GM12874 (cell line): Measurements from ENCODE around the gene CAND2.

Source experiments
- CTCF ChIP-seq: IDR thresholded peaks from 2 replicates; pipeline ENCODE4 v1.5.1; 2011; ENCODE audit warnings: low read depth, mild to moderate bottlenecking, control low read depth, low read length, moderate library complexity; ENCODE audit not compliant: insufficient read depth

The CAND2 gene

GRCh38 chr3:12796171-12797123 lies at the start of gene CAND2:
Gene CAND2, plus strand, starts transcription at chr3:12796680. Its CDS starts 41 bp downstream, at chr3:12796721.
- TF ChIP-seq CTCF, result no peak

DNA sequence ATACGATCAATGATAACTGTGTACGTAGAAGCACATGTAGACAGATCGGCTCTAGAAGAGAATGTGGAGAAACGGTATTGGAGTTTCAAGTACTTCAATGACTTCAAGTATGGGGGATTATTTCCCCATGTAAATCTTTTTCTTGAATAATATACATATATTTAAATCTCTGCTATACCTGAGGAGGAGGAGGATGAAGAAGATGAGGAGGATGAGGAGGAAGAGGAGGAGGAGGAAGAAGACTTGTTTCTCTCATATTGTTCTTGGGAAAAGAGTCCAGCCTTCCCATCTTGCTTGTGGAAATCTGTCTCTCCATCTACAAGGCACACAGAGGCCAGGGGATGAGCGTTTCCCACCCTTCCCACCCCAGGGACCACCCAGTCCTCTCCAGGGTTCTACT lies 48.0 kb upstream of the CAND2 start:
- no peak for TF ChIP-seq CTCF

DNA sequence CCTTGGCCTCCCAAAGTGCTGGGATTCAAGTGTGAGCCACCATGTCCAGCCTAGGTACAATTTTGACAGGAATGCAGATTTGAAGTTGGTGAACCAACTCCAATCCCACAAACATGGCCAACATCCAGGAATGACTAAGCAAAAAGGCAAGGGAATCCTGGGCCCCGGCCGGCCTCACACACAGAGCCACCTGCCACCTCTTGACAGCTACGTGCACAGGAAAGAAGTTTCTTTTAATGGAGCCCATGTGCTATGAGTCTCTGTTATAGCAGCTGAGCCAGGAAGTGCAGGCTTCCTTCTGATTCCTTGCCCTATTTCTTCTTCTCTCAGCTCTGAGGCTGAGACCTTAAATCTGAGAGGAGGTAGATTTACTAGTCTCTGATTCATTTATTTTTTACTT lies 46.3 kb upstream of the CAND2 start:
- no peak for TF ChIP-seq CTCF

- no peak for TF ChIP-seq CTCF
These were observed 45.8 kb upstream of the CAND2 start for GRCh38 chr3:12750658-12751071.

DNA sequence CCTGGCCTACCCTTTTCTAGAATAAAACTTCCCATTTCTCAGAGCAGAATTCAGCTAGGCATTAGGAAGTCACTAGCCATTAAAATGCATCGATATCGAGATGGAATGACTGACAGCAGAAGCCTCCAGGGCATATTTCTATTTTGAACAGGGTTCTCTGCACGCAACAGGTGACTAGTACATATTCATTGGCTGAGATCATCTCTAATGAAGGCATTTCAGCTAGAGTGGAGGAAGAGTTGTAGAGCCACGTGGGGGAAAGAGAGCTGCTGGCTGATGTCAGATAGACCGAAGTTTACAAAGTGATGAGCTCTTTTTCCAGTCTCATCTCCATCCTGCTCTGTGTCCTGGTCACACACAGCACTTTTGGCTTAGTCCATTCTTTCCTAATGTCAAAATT lies 44.9 kb upstream of the CAND2 start:
- TF ChIP-seq CTCF, result no peak

- no peak for TF ChIP-seq CTCF
These were observed 44.4 kb upstream of the CAND2 start for GRCh38 chr3:12752102-12752501.

DNA sequence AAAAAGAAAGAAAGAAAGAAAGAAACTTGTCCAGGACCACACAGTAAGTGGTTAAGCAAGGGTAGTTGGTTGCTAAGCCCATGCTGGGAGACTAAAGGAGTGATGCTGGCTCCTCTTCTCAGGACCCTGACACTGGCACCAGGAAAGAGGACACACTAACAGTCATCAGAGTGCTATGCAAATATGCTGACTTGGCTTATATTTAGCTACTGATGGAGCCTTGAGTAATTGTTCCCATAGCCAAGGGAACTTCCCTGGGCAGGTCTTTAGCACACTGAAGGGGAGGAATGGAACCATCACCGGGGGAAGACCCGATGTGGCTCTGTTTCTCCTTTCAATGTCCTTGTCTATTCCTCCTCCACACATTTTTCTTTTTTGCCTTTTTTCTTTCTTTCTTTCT lies 43.7 kb upstream of the CAND2 start:
- no peak for TF ChIP-seq CTCF
